Suppressor macrophage treated with lipopolysaccharide for 4 hours (primary cell): ENCODE measurements around the gene FCER2.
A peak's percentile ranks its signal among the peaks of the same experiment; 100 is the strongest.
"Not testable (repeated sequence)": the region's sequence is repeated elsewhere in the genome, so short reads cannot be mapped to it uniquely, and the experiment has no call there.

Experiments used
- DNase-seq: peaks from one replicate; pipeline ENCODE4 v3.0.0-alpha.2; 2020

FCER2 gene

GRCh38 chr19:7645163-7645562 is 56.8 kb downstream of the FCER2 start:
- DNase-seq = peak; percentile 57

GRCh38 chr19:7644550-7644877 is 57.4 kb downstream of the FCER2 start:
- no peak for DNase-seq

- not testable (repeated sequence) for DNase-seq
Observed at GRCh38 chr19:7643629-7644549, 58.0 kb downstream of the FCER2 start.

GRCh38 chr19:7643031-7643415 is 58.9 kb downstream of the FCER2 start:
- no peak for DNase-seq

GRCh38 chr19:7642295-7643030 is 59.5 kb downstream of the FCER2 start:
- DNase-seq = no peak

GRCh38 chr19:7641290-7642276 is 60.3 kb downstream of the FCER2 start:
- DNase-seq = no peak

- DNase-seq = no peak
Observed at GRCh38 chr19:7640803-7641202, 61.1 kb downstream of the FCER2 start.

GRCh38 chr19:7639863-7640348 is 62.0 kb downstream of the FCER2 start:
- no peak for DNase-seq

- DNase-seq = no peak
Observed at GRCh38 chr19:7638802-7639465, 63.0 kb downstream of the FCER2 start.
